ENCODE data around the gene MCU. TPM values are rescaled to one million over a fixed set of nuclear protein-coding genes. Genes with fewer than 3 reads are reported as not detected.

MCU gene
- polyA plus RNA-seq, 1 of the 3 experiments (the other 2 are of a cell fraction), result 20.6 TPM

- 74% methylated on average over 4 of the region's 4 CpGs for WGBS (ENCODE audit: low lambda C conversion rate)
- Histone ChIP-seq H3K79me2 (ENCODE audit: insufficient read depth) (peaks cover 45% of the 10 kb centered on the region), H3K9ac (no peak overlapping the region), H3K9me3 (no peaks in the 10 kb centered on the region), H3K27ac (ENCODE audit: low read depth in 2 of 2, low read length in 1 of 2) (no peak overlapping the region), H3F3A (replicated peaks; ENCODE audit: insufficient read depth) (peaks cover 11% of the 10 kb centered on the region), H3K9me2 (no peaks in the 10 kb centered on the region), H3K27me3 (ENCODE audit: insufficient read depth) (no peaks in the 10 kb centered on the region), H2AFZ (ENCODE audit: low read depth) (no peak overlapping the region), H3K4me1 (ENCODE audit: control insufficient read depth in 1 of 2, insufficient read depth in 2 of 2, low read depth in 1 of 2, low read length in 1 of 2) (peaks cover 2 to 5% of the 10 kb centered on the region in 2 experiments; a peak in 2 of 4 replicates), H3K4me3 (ENCODE audit: low read depth in 2 of 2, low read length in 1 of 2) (no peak overlapping the region), H3K4me2 (no peak overlapping the region), H4K20me1 (ENCODE audit: insufficient read depth) (0 out of 2 replicates have a peak, but pooled peaks cover 7% of the 10 kb centered on the region), H3K36me3 (replicated peaks in 1 of 2; ENCODE audit: control insufficient read depth in 1 of 2, insufficient read depth in 2 of 2, low read length in 1 of 2) (no peaks in the 10 kb centered on the region)
- no peak for DNase-seq
- POLR2A ChIA-PET, result no interaction called here
- CTCF ChIA-PET, result interaction anchor here (2.0 kb wide), 1 partner anchor 368 kb away, joined by 4 read pairs; no protein-coding TSS in a partner anchor
- TF ChIP-seq ZBTB33 (IDR thresholded peaks at IDR 0.05; ENCODE audit: borderline replicate concordance, low read depth) (no peak), CHD2 (IDR thresholded peaks at IDR 0.05; ENCODE audit: low read length, partially characterized antibody) (no peak), JUND (IDR thresholded peaks at IDR 0.05) (no peak), MAX (IDR thresholded peaks at IDR 0.05; ENCODE audit: low read depth) (no peak), POLR2AphosphoS5 (IDR thresholded peaks at IDR 0.05; ENCODE audit: low read depth, low read length) (no peak), SIN3A (IDR thresholded peaks at IDR 0.05; ENCODE audit: borderline replicate concordance, low read depth, low read length) (no peak), NFIC (IDR thresholded peaks at IDR 0.05; ENCODE audit: borderline replicate concordance) (no peak), GATA2 (CRISPR knock-in tag; IDR thresholded peaks at IDR 0.05) (no peak), RAD21 (IDR thresholded peaks at IDR 0.05; ENCODE audit: low read length) (no peak), TAF1 (IDR thresholded peaks at IDR 0.05; ENCODE audit: borderline replicate concordance, low read depth, low read length) (no peak), NRF1 (IDR thresholded peaks at IDR 0.05; ENCODE audit: low read depth, low read length) (no peak), MXI1 (IDR thresholded peaks at IDR 0.05; ENCODE audit: low read depth, low read length) (no peak), IRF3 (IDR thresholded peaks at IDR 0.05; ENCODE audit: low read depth, low read length) (no peak)
Measured at GRCh38 chr10:72731916-72732419, 40.0 kb downstream of the MCU start.

GRCh38 chr10:72732521-72732920 lies 40.6 kb downstream of the MCU start:
- H4K20me1 ChIP-seq (ENCODE audit: insufficient read depth), result 0 out of 2 replicates have a peak, but pooled peaks cover 4% of the 10 kb centered on the region
- DNase-seq, result no peak
- no peak overlapping the region for H3K4me3 ChIP-seq (ENCODE audit: low read depth in 2 of 2, low read length in 1 of 2)
- POLR2A ChIA-PET, result no interaction called here
- 76% methylated on average over 2 of the region's 2 CpGs for WGBS (ENCODE audit: low lambda C conversion rate)
- no peak overlapping the region for H3K27ac ChIP-seq (ENCODE audit: low read depth in 2 of 2, low read length in 1 of 2)
- H3K9me2 ChIP-seq, result no peaks in the 10 kb centered on the region
- H3K36me3 ChIP-seq (replicated peaks in 1 of 2; ENCODE audit: control insufficient read depth in 1 of 2, insufficient read depth in 2 of 2, low read length in 1 of 2), result no peaks in the 10 kb centered on the region
- peaks cover 50% of the 10 kb centered on the region for H3K79me2 ChIP-seq (ENCODE audit: insufficient read depth)
- H2AFZ ChIP-seq (ENCODE audit: low read depth), result no peak overlapping the region
- no peaks in the 10 kb centered on the region for H3K9me3 ChIP-seq
- peaks cover 6% of the 10 kb centered on the region for H3F3A ChIP-seq (replicated peaks; ENCODE audit: insufficient read depth)
- no peaks in the 10 kb centered on the region for H3K27me3 ChIP-seq (ENCODE audit: insufficient read depth)
- TF ChIP-seq CTCF (IDR thresholded peaks at IDR 0.05), result no peak
- TF ChIP-seq NFIC (IDR thresholded peaks at IDR 0.05; ENCODE audit: borderline replicate concordance), result no peak
- no peak for TF ChIP-seq PBX3 (IDR thresholded peaks at IDR 0.05)
- no peak for TF ChIP-seq TCF12 (IDR thresholded peaks at IDR 0.05)
- no peak for TF ChIP-seq TAF1 (IDR thresholded peaks at IDR 0.05; ENCODE audit: borderline replicate concordance, low read depth, low read length)
- TF ChIP-seq TEAD4 (IDR thresholded peaks at IDR 0.05; ENCODE audit: borderline replicate concordance, insufficient read depth), result no peak
- no peak for TF ChIP-seq FOXJ3 (CRISPR knock-in tag; IDR thresholded peaks at IDR 0.05)
- peaks cover 0 to 1% of the 10 kb centered on the region in 2 experiments; a peak in 2 of 4 replicates for H3K4me1 ChIP-seq (ENCODE audit: control insufficient read depth in 1 of 2, insufficient read depth in 2 of 2, low read depth in 1 of 2, low read length in 1 of 2)
- H3K9ac ChIP-seq, result no peak overlapping the region
- CTCF ChIA-PET, result interaction anchor here (2.0 kb wide), 1 partner anchor 368 kb away, joined by 4 read pairs; no protein-coding TSS in a partner anchor
- H3K4me2 ChIP-seq, result no peak overlapping the region

All from SK-N-SH (cell line).